Endothelial cell of umbilical vein (primary cell): Measurements from ENCODE around the gene GRM7. TPM values are rescaled to one million over a fixed set of nuclear protein-coding genes. Genes with fewer than 3 reads are reported as not detected.

Source experiments
- BruUV-seq: library from RNA; stranded (reverse); fragments of 400-500 nt; replicated peaks from 2 replicates; lab custom pipeline; 2021; lab: Mats Ljungman, UMichigan
- CTCF ChIA-PET: fragments of 300-600, 350-600 bp; sonication (Branson Sonifier 250); formaldehyde crosslinking; loops from one replicate; lab custom pipeline; 2021; ENCODE audit warnings: antibody characterized with exemption, inconsistent platforms; lab: Charles Lee
- POLR2A ChIA-PET: fragments of 300-600, 350-600 bp; sonication (Branson Sonifier 250); formaldehyde crosslinking; loops from one replicate; lab custom pipeline; 2021; ENCODE audit warnings: antibody characterized with exemption, inconsistent platforms; lab: Charles Lee
- DNase-seq: peaks from one replicate; pipeline ENCODE4 v3.0.0-alpha.2; 2011; ENCODE audit warnings: low read depth, low spot score
- FAIRE-seq: peaks from 2 replicates; lab custom pipeline; 2011; peaks lifted over from hg19 to GRCh38; lab: Jason Lieb, UNC
- H2AFZ ChIP-seq: 2 replicates; pipeline ENCODE4 v1.6.0; 2012; ENCODE audit warnings: low read depth, low read length, control low read depth, inconsistent platforms
- H3K27ac ChIP-seq: 2 replicates; pipeline ENCODE4 v1.5.1; 2011; ENCODE audit warnings: low read depth, mild to moderate bottlenecking, control low read depth, low read length, moderate library complexity; ENCODE audit not compliant: insufficient read depth
- H3K27me3 ChIP-seq, 2 experiments: 2 replicates each; pipeline versions ENCODE4 v1.6.0 to v1.6.1; 2011; ENCODE audit warnings: low read length in 2 of 2, mixed read lengths in 1 of 2; ENCODE audit not compliant: control insufficient read depth in 2 of 2, insufficient read depth in 2 of 2
- H3K36me3 ChIP-seq, 2 experiments: 2 replicates in 1 of 2; 3 replicates in 1 of 2; pipeline ENCODE4 v1.5.1; 2011; ENCODE audit warnings: low read length in 2 of 2, mild to moderate bottlenecking in 1 of 2, moderate library complexity in 1 of 2; ENCODE audit not compliant: control insufficient read depth in 2 of 2, insufficient read depth in 2 of 2; ENCODE audit errors: extremely low read depth in 1 of 2
- H3K4me1 ChIP-seq: 3 replicates; pipeline ENCODE4 v1.5.1; 2011; ENCODE audit warnings: mild to moderate bottlenecking, low read length; ENCODE audit not compliant: control insufficient read depth, insufficient read depth; ENCODE audit errors: extremely low read depth
- H3K4me2 ChIP-seq: 2 replicates; pipeline ENCODE4 v1.6.1; 2011; ENCODE audit warnings: low read length, control low read depth, mixed read lengths; ENCODE audit not compliant: insufficient read depth
- H3K4me3 ChIP-seq, 3 experiments: fragments of 200-600 bp in 1 of 3; sonication (generic), shearing (Covaris generic) in 1 of 3; replicated peaks in 1 of 3; 2 replicates each; pipeline ENCODE4 v1.5.1; 2011 to 2016; ENCODE audit warnings: control low read depth in 3 of 3, low read length in 3 of 3, mild to moderate bottlenecking in 2 of 3, inconsistent platforms in 1 of 3, low read depth in 1 of 3, moderate library complexity in 1 of 3; ENCODE audit not compliant: insufficient read depth in 1 of 3
- H3K79me2 ChIP-seq: 2 replicates; pipeline ENCODE4 v1.6.0; 2012; ENCODE audit warnings: low read length, inconsistent platforms; ENCODE audit not compliant: control insufficient read depth, insufficient read depth
- H3K9ac ChIP-seq: replicated peaks from 2 replicates; pipeline ENCODE3; 2011; ENCODE audit warnings: low read length, control low read depth; ENCODE audit not compliant: insufficient read depth; ENCODE audit errors: extremely low read depth
- H3K9me1 ChIP-seq: replicated peaks from 3 replicates; pipeline ENCODE4 v1.6.0; 2011; ENCODE audit warnings: mild to moderate bottlenecking, low read length; ENCODE audit not compliant: control insufficient read depth, insufficient read depth; ENCODE audit errors: extremely low read depth
- H3K9me3 ChIP-seq: replicated peaks from 2 replicates; pipeline ENCODE4 v1.5.1; 2012; ENCODE audit warnings: low read length, inconsistent platforms; ENCODE audit not compliant: control insufficient read depth, insufficient read depth
- H4K20me1 ChIP-seq: replicated peaks from 2 replicates; pipeline ENCODE3; 2011; ENCODE audit warnings: mild to moderate bottlenecking, low read length; ENCODE audit not compliant: control insufficient read depth, insufficient read depth; ENCODE audit errors: extremely low read depth
- EZH2 ChIP-seq: IDR thresholded peaks from 2 replicates; pipeline ENCODE4 v1.6.1; 2012; ENCODE audit warnings: borderline replicate concordance, low read depth, mild to moderate bottlenecking, moderate library complexity, low read length, inconsistent platforms; ENCODE audit not compliant: severe bottlenecking
- FOS ChIP-seq: IDR thresholded peaks from 2 replicates; pipeline ENCODE4 v1.6.1; 2011; ENCODE audit warnings: mild to moderate bottlenecking, low read length, moderate library complexity, borderline replicate concordance; ENCODE audit not compliant: insufficient read depth
- GATA2 ChIP-seq: IDR thresholded peaks from 2 replicates; pipeline ENCODE4 v1.7.0; 2011; ENCODE audit warnings: low read depth, mild to moderate bottlenecking, moderate library complexity, mixed read lengths, low read length; ENCODE audit not compliant: insufficient read length, insufficient read depth
- JUN ChIP-seq: IDR thresholded peaks from 2 replicates; pipeline ENCODE4 v1.6.1; 2011; ENCODE audit warnings: borderline replicate concordance, low read depth; ENCODE audit not compliant: insufficient read length, insufficient read depth
- MYC ChIP-seq: IDR thresholded peaks from one replicate; pipeline ENCODE4 v1.6.1; 2011; ENCODE audit warnings: mild to moderate bottlenecking, low read depth, low read length
- POLR2A ChIP-seq: IDR thresholded peaks from 2 replicates; pipeline ENCODE4 v1.6.1; 2012; ENCODE audit warnings: low read depth, mild to moderate bottlenecking, control low read depth, low read length
- POLR2AphosphoS5 ChIP-seq: IDR thresholded peaks from 2 replicates; pipeline ENCODE4 v1.6.1; 2012; ENCODE audit warnings: low read depth, mild to moderate bottlenecking, control low read depth, low read length, moderate library complexity; ENCODE audit not compliant: insufficient read depth
- dilution Hi-C: fragments of 300-500 bp; cut with MboI; formaldehyde crosslinking; loops from one replicate; pipeline ENCODE4 v1.15.0; 2019; ENCODE audit warnings: low sequenced_read_pairs; ENCODE audit not compliant: extremely low pct_ligation_motif_present
- intact Hi-C: fragments of 100-400 bp; cut with micrococcal nuclease; formaldehyde crosslinking; loops from one replicate; pipeline ENCODE4 v1.10.0; 2022
- polyA plus RNA-seq, 4 experiments: library from polyadenylated mRNA; depleted of rRNA in 3 of 4; stranded (reverse) in 3 of 4; unstranded in 1 of 4; fragments of >200 nt; gene quantifications; 2 replicates each; pipeline versions ENCODE4 v1.2.1 to v1.2.3, GENCODE V29; 2011 to 2012; ENCODE audit warnings: missing spikeins in 1 of 4
- total RNA-seq: library from RNA; stranded (reverse); gene quantifications from 2 replicates; pipeline ENCODE4 v1.2.3, GENCODE V29; 2021
- TF ChIP-seq, protein P1 (sequence below), 2 donors: IDR thresholded peaks; 1 replicate in 1 of 2; 2 replicates in 1 of 2; pipeline ENCODE4 v1.5.1; 2011; ENCODE audit warnings: low read length in 2 of 2, mild to moderate bottlenecking in 2 of 2, moderate library complexity in 2 of 2, control low read depth in 1 of 2, inconsistent platforms in 1 of 2, low read depth in 1 of 2; ENCODE audit not compliant: insufficient read depth in 1 of 2; ENCODE audit errors: extremely low read depth in 1 of 2
- TF ChIP-seq, protein P2 (sequence below): IDR thresholded peaks from 2 replicates; pipeline ENCODE4 v1.6.1; 2011; ENCODE audit not compliant: insufficient read depth, insufficient read length

Gene GRM7
- total and polyA plus RNA-seq, 2 donors (not counting 3 experiments of a cell fraction or from before 2014, with no cell fraction given) = 0.12 TPM; not detected in 1

DNA sequence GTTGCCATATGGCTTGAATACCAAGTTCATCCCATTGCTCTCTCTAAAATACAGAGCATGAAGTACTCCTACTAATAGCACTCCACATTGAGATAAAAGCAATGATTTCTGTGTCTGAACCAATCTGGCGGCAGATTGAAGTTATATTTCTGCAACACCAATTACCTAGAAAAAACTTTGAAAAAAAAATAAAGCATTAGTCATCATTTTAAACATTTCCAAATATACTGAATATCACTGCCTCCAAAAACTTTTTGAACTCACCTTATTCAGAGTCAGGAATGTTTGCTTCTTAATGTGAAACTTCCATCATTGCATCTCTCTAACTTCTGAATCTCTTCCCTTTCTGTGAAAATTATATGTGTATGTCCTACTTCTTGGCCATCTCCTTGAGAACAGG lies 540.5 kb downstream of the GRM7 start:
- Histone ChIP-seq H3K36me3 (no peaks in the 10 kb centered on the region), H3K79me2 (no peaks in the 10 kb centered on the region), H3K9ac (no peak overlapping the region), H3K9me1 (no peaks in the 10 kb centered on the region), H4K20me1 (no peaks in the 10 kb centered on the region), H3K4me3 (no peak overlapping the region), H3K27me3 (no peaks in the 10 kb centered on the region), H3K4me1 (no peaks in the 10 kb centered on the region), H2AFZ (no peak overlapping the region), H3K9me3 (no peaks in the 10 kb centered on the region), H3K27ac (no peak overlapping the region), H3K4me2 (no peak overlapping the region)
- ChIA-PET POLR2A (no interaction called here), CTCF (no interaction called here)
- intact Hi-C loops = no loop called here
- FAIRE-seq (no peak), DNase-seq (no peak)
- BruUV-seq = no TSS peak
- dilution Hi-C loops = no loop called here
- TF ChIP-seq, protein P1, sequence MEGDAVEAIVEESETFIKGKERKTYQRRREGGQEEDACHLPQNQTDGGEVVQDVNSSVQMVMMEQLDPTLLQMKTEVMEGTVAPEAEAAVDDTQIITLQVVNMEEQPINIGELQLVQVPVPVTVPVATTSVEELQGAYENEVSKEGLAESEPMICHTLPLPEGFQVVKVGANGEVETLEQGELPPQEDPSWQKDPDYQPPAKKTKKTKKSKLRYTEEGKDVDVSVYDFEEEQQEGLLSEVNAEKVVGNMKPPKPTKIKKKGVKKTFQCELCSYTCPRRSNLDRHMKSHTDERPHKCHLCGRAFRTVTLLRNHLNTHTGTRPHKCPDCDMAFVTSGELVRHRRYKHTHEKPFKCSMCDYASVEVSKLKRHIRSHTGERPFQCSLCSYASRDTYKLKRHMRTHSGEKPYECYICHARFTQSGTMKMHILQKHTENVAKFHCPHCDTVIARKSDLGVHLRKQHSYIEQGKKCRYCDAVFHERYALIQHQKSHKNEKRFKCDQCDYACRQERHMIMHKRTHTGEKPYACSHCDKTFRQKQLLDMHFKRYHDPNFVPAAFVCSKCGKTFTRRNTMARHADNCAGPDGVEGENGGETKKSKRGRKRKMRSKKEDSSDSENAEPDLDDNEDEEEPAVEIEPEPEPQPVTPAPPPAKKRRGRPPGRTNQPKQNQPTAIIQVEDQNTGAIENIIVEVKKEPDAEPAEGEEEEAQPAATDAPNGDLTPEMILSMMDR (IDR thresholded peaks at IDR 0.05; ENCODE audit: extremely low read depth in 1 of 2, insufficient read depth in 1 of 2, low read depth in 1 of 2, low read length in 2 of 2) = no peak
- no peak for TF ChIP-seq EZH2

DNA sequence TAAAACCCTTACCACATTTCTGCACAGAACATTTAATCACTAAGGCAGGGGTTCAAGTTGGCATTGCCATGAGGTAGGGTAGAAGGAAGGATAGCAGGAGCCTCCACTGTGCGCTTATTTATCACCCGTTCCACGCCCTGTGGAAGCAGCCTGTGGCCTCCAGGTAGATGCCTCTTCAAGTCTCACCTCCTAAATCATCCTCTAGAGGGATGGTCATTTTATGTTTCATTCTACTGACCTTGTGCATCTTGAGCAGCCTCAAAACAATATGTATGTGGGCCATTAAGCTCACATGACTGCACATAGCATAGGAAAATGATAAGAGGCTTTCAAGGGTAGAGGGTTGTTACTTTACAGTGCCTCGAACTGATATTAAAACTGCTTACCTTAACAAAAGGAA lies 546.2 kb downstream of the GRM7 start:
- dilution Hi-C loops (no loop called here), intact Hi-C loops (no loop called here)
- no peak overlapping the region for H2AFZ ChIP-seq
- no peaks in the 10 kb centered on the region for H3K36me3 ChIP-seq
- no peak overlapping the region for H3K27ac ChIP-seq
- no peak for TF ChIP-seq GATA2
- no peak for TF ChIP-seq POLR2AphosphoS5
- TF ChIP-seq EZH2 = no peak
- TF ChIP-seq, protein P2, sequence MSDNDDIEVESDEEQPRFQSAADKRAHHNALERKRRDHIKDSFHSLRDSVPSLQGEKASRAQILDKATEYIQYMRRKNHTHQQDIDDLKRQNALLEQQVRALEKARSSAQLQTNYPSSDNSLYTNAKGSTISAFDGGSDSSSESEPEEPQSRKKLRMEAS = no peak
- no peak for TF ChIP-seq MYC
- TF ChIP-seq, protein P1 (IDR thresholded peaks at IDR 0.05; ENCODE audit: extremely low read depth in 1 of 2, insufficient read depth in 1 of 2, low read depth in 1 of 2, low read length in 2 of 2) = no peak
- TF ChIP-seq FOS = no peak
- TF ChIP-seq POLR2A = no peak
- TF ChIP-seq JUN = no peak
- POLR2A ChIA-PET = no interaction called here
- H3K4me3 ChIP-seq = no peak overlapping the region
- no peaks in the 10 kb centered on the region for H3K27me3 ChIP-seq
- FAIRE-seq = no peak
- BruUV-seq = no TSS peak
- DNase-seq = no peak
- H3K9me3 ChIP-seq = no peaks in the 10 kb centered on the region
- no peaks in the 10 kb centered on the region for H3K79me2 ChIP-seq
- H3K9me1 ChIP-seq = no peaks in the 10 kb centered on the region
- H4K20me1 ChIP-seq = no peaks in the 10 kb centered on the region
- no peak overlapping the region for H3K4me2 ChIP-seq
- CTCF ChIA-PET = no interaction called here
- H3K4me1 ChIP-seq = no peaks in the 10 kb centered on the region
- H3K9ac ChIP-seq = no peak overlapping the region
